Thoracic aorta (tissue), 2 donors: ENCODE measurements around the gene CNOT8. TPM values are rescaled to one million over a fixed set of nuclear protein-coding genes. Genes with fewer than 3 reads are reported as not detected.

ENCODE experiments used
- ATAC-seq: fragments of 150-250 bp; one replicate; pipeline ENCODE4 v1.8.0; 2017; ENCODE audit warnings: low read depth; ENCODE audit not compliant: insufficient number of reproducible peaks, low FRiP score
- DNase-seq: peaks from one replicate; pipeline ENCODE4 v3.0.0-alpha.2; 2020; ENCODE audit warnings: low spot score
- H3K27ac ChIP-seq, 2 donors: fragments of 200-600 bp; sonication (generic); 1 replicate in 1 of 2; 2 replicates in 1 of 2; pipeline ENCODE4 v1.5.1; 2016; ENCODE audit warnings: mild to moderate bottlenecking in 2 of 2, moderate library complexity in 2 of 2
- H3K27me3 ChIP-seq: fragments of 200-600 bp; sonication (generic); replicated peaks from 2 replicates; pipeline ENCODE4 v1.6.0; 2016; ENCODE audit warnings: mild to moderate bottlenecking; ENCODE audit not compliant: insufficient read depth
- H3K36me3 ChIP-seq: fragments of 200-600 bp; sonication (generic); one replicate; pipeline ENCODE4 v1.5.1; 2016
- H3K4me1 ChIP-seq, 2 donors: fragments of 200-600 bp; sonication (generic); 1 replicate in 1 of 2; 2 replicates in 1 of 2; pipeline versions ENCODE4 v1.5.1 to v1.6.0; 2016; ENCODE audit warnings: low read depth in 2 of 2, mild to moderate bottlenecking in 1 of 2; ENCODE audit not compliant: control insufficient read depth in 1 of 2
- H3K4me3 ChIP-seq: fragments of 200-600 bp; sonication (generic); 2 replicates; pipeline ENCODE4 v1.5.1; 2016; ENCODE audit warnings: mild to moderate bottlenecking
- H3K9me3 ChIP-seq: fragments of 200-600 bp; sonication (generic); 2 replicates; pipeline ENCODE4 v1.5.1; 2016
- CTCF ChIP-seq: fragments of 200-600 bp; sonication (generic); IDR thresholded peaks from one replicate; pipeline ENCODE4 v1.5.1; 2019; ENCODE audit warnings: antibody characterized with exemption
- total RNA-seq, 2 donors: library from RNA; depleted of rRNA; stranded (reverse); fragments of >200 nt; gene quantifications; one replicate each; pipeline versions ENCODE4 v1.1.0 to v1.2.3, GENCODE V29; 2016

The CNOT8 gene
- total RNA-seq, 2 donors from 2014 or later, result 75.5 to 90.9 TPM

- Histone ChIP-seq H3K4me3 (no peak overlapping the region), H3K27me3 (no peaks in the 10 kb centered on the region), H3K4me1 (peaks cover 2 to 30% of the 10 kb centered on the region in 2 donors), H3K36me3 (peaks cover 24% of the 10 kb centered on the region), H3K27ac (no peak overlapping the region), H3K9me3 (no peaks in the 10 kb centered on the region)
- DNase-seq (no peak), ATAC-seq (no peak)
- no peak for TF ChIP-seq CTCF
Observed at GRCh38 chr5:154896562-154897165, 38.2 kb downstream of the CNOT8 start.

- TF ChIP-seq CTCF, result no peak
- peaks cover 16% of the 10 kb centered on the region for H3K36me3 ChIP-seq
- H3K27ac ChIP-seq, result peak overlapping the region; percentile 27 to 82
- H3K4me3 ChIP-seq, result no peak overlapping the region
- ATAC-seq (no peak), DNase-seq (no peak)
- H3K27me3 ChIP-seq, result no peaks in the 10 kb centered on the region
- peaks cover 2 to 30% of the 10 kb centered on the region in 2 donors for H3K4me1 ChIP-seq
- H3K9me3 ChIP-seq, result no peaks in the 10 kb centered on the region
Observed at GRCh38 chr5:154898210-154898609, 39.8 kb downstream of the CNOT8 start.

GRCh38 chr5:154899151-154899816, 40.9 kb downstream of the CNOT8 start:
- TF ChIP-seq CTCF, result no peak
- DNase-seq (no peak), ATAC-seq (no peak)
- no peaks in the 10 kb centered on the region for H3K27me3 ChIP-seq
- H3K4me1 ChIP-seq, result peaks cover 2 to 30% of the 10 kb centered on the region in 2 donors
- no peak overlapping the region for H3K4me3 ChIP-seq
- no peaks in the 10 kb centered on the region for H3K9me3 ChIP-seq
- peak overlapping the region; percentile 27 to 82 for H3K27ac ChIP-seq
- H3K36me3 ChIP-seq, result peaks cover 11% of the 10 kb centered on the region

GRCh38 chr5:154900066-154900465, 41.6 kb downstream of the CNOT8 start:
- H3K4me3 ChIP-seq, result no peak overlapping the region
- peaks cover 2 to 30% of the 10 kb centered on the region in 2 donors for H3K4me1 ChIP-seq
- peaks cover 18% of the 10 kb centered on the region for H3K36me3 ChIP-seq
- TF ChIP-seq CTCF, result no peak
- H3K27ac ChIP-seq, result peak overlapping the region; percentile 67 to 82
- no peak for ATAC-seq
- no peaks in the 10 kb centered on the region for H3K27me3 ChIP-seq
- no peaks in the 10 kb centered on the region for H3K9me3 ChIP-seq
- DNase-seq, result no peak

GRCh38 chr5:154901276-154901675, 42.8 kb downstream of the CNOT8 start:
- DNase-seq (no peak), ATAC-seq (no peak)
- no peak overlapping the region for H3K4me3 ChIP-seq
- peaks cover 19% of the 10 kb centered on the region for H3K36me3 ChIP-seq
- peak overlapping the region in 1 of 2 donors; percentile 82 for H3K27ac ChIP-seq
- no peak for TF ChIP-seq CTCF
- peaks cover 2 to 30% of the 10 kb centered on the region in 2 donors for H3K4me1 ChIP-seq
- H3K9me3 ChIP-seq, result no peaks in the 10 kb centered on the region
- H3K27me3 ChIP-seq, result no peaks in the 10 kb centered on the region
